GM23338 (cell line): Measurements from ENCODE around the gene KIF5A. TPM values are rescaled to one million over a fixed set of nuclear protein-coding genes. Genes with fewer than 3 reads are reported as not detected.
A peak's percentile ranks its signal among the peaks of the same experiment; 100 is the strongest.

Experiments used
- ATAC-seq: fragments of 200-7000 bp; cut with Tn5 transposase; 3 replicates; pipeline ENCODE4 v1.9.1; 2020
- DNase-seq: peaks from one replicate; pipeline ENCODE4 v3.0.0-alpha.2; 2015; ENCODE audit warnings: low spot score
- H2AFZ ChIP-seq: fragments of 200-600 bp; sonication (generic); 2 replicates; pipeline ENCODE4 v1.8.0; 2016; ENCODE audit warnings: antibody characterized with exemption, mild to moderate bottlenecking, moderate library complexity
- H3F3A ChIP-seq: fragments of 200-600 bp; sonication (generic); replicated peaks from 2 replicates; pipeline ENCODE4 v1.8.0; 2017; ENCODE audit warnings: antibody characterized with exemption, mixed run types, low read depth
- H3K27ac ChIP-seq: fragments of 200-600 bp; sonication (generic); 2 replicates; pipeline ENCODE4 v1.6.1; 2016; ENCODE audit warnings: low read depth
- H3K27me3 ChIP-seq: fragments of 200-600 bp; sonication (generic); 2 replicates; pipeline ENCODE4 v1.8.0; 2016; ENCODE audit warnings: mild to moderate bottlenecking, mixed run types, moderate library complexity; ENCODE audit not compliant: insufficient read depth
- H3K36me3 ChIP-seq: fragments of 200-600 bp; sonication (generic); 2 replicates; pipeline ENCODE4 v1.8.0; 2016; ENCODE audit warnings: mild to moderate bottlenecking; ENCODE audit not compliant: insufficient read depth
- H3K4me1 ChIP-seq: fragments of 200-600 bp; sonication (generic); 2 replicates; pipeline ENCODE4 v1.8.0; 2016; ENCODE audit warnings: mild to moderate bottlenecking, moderate library complexity; ENCODE audit not compliant: insufficient read depth
- H3K4me2 ChIP-seq: fragments of 200-600 bp; sonication (generic); 2 replicates; pipeline ENCODE4 v1.7.1; 2017; ENCODE audit warnings: mixed run types
- H3K4me3 ChIP-seq: fragments of 200-600 bp; sonication (generic); 2 replicates; pipeline ENCODE4 v1.6.1; 2016; ENCODE audit warnings: mixed run types
- H3K79me2 ChIP-seq: fragments of 200-600 bp; sonication (generic); replicated peaks from 2 replicates; pipeline ENCODE4 v1.8.0; 2017; ENCODE audit warnings: mild to moderate bottlenecking; ENCODE audit not compliant: insufficient read depth
- H3K9me2 ChIP-seq: fragments of 200-600 bp; sonication (generic); 2 replicates; pipeline ENCODE4 v1.8.0; 2017; ENCODE audit not compliant: insufficient read depth
- H4K20me1 ChIP-seq: fragments of 200-600 bp; sonication (generic); replicated peaks from 2 replicates; pipeline ENCODE4 v1.8.0; 2017; ENCODE audit warnings: mild to moderate bottlenecking; ENCODE audit not compliant: insufficient read depth
- H3K27ac Mint-ChIP-seq: 2 replicates; pipeline ENCODE4 v1.8.0; 2020; ENCODE audit warnings: inconsistent platforms, mild to moderate bottlenecking, moderate library complexity, mixed read lengths
- H3K27me3 Mint-ChIP-seq: 3 replicates; pipeline ENCODE4 v1.8.0; 2022; ENCODE audit warnings: low read depth, mild to moderate bottlenecking, moderate library complexity, mixed read lengths, inconsistent platforms; ENCODE audit not compliant: insufficient read depth, poor library complexity
- H3K36me3 Mint-ChIP-seq: 3 replicates; pipeline ENCODE4 v1.8.0; 2021; ENCODE audit warnings: low read depth, mild to moderate bottlenecking, inconsistent platforms, moderate library complexity, mixed read lengths
- H3K4me1 Mint-ChIP-seq: 3 replicates; pipeline ENCODE4 v1.8.0; 2020; ENCODE audit warnings: mild to moderate bottlenecking, inconsistent platforms, mixed read lengths
- H3K4me3 Mint-ChIP-seq: 3 replicates; pipeline ENCODE4 v1.8.0; 2021; ENCODE audit warnings: moderate library complexity, mild to moderate bottlenecking, inconsistent platforms, mixed read lengths
- H3K9me3 Mint-ChIP-seq: 3 replicates; pipeline ENCODE4 v1.8.0; 2020; ENCODE audit warnings: moderate library complexity, mild to moderate bottlenecking, inconsistent platforms, mixed read lengths
- CREB1 ChIP-seq: fragments of 250-450 bp; sonication (Bioruptor Pico); IDR thresholded peaks from 2 replicates; pipeline ENCODE4 v1.5.0; 2020; ENCODE audit warnings: low read depth, mild to moderate bottlenecking, moderate library complexity
- EZH2 ChIP-seq: fragments of 200-600 bp; sonication (generic); IDR thresholded peaks from one replicate; pipeline ENCODE4 v1.8.0; 2017; ENCODE audit warnings: antibody characterized with exemption, mild to moderate bottlenecking, low read depth; ENCODE audit not compliant: unreplicated experiment
- EZH2phosphoT487 ChIP-seq: fragments of 200-600 bp; sonication (generic); IDR thresholded peaks from one replicate; pipeline ENCODE4 v1.8.1; 2018; ENCODE audit warnings: antibody characterized with exemption; ENCODE audit not compliant: unreplicated experiment
- JUNB ChIP-seq: IDR thresholded peaks from one replicate; pipeline ENCODE4 v1.6.1; 2016; ENCODE audit warnings: antibody characterized with exemption; ENCODE audit not compliant: unreplicated experiment
- NANOG ChIP-seq: IDR thresholded peaks from 2 replicates; pipeline ENCODE4 v1.6.1; 2016; ENCODE audit warnings: antibody characterized with exemption, borderline replicate concordance
- POLR2AphosphoS5 ChIP-seq: IDR thresholded peaks from 2 replicates; pipeline ENCODE4 v1.6.1; 2016; ENCODE audit warnings: antibody characterized with exemption, low read depth
- STAT1 ChIP-seq: IDR thresholded peaks from one replicate; pipeline ENCODE4 v1.6.1; 2016; ENCODE audit warnings: antibody characterized with exemption; ENCODE audit not compliant: unreplicated experiment
- ZNF114 ChIP-seq: fragments of 250-450 bp; sonication (Bioruptor Pico); IDR thresholded peaks from 2 replicates; pipeline ENCODE4 v1.5.0; 2020; ENCODE audit warnings: mild to moderate bottlenecking, moderate library complexity
- ZNF331 ChIP-seq: fragments of 250-450 bp; sonication (Bioruptor Pico); IDR thresholded peaks from 2 replicates; pipeline ENCODE4 v1.5.0; 2020; ENCODE audit warnings: low read depth, mild to moderate bottlenecking, moderate library complexity
- polyA plus RNA-seq: library from polyadenylated mRNA; unstranded; fragments of >200 nt; fragmentation: Nextera tagmentation; extraction: Ambion mirVana; gene quantifications from 2 replicates; pipeline ENCODE4 v1.2.1, GENCODE V29; 2016
- total RNA-seq: library from RNA; depleted of rRNA; stranded (reverse); fragments of >200 nt; shearing (Covaris generic); gene quantifications from 2 replicates; pipeline ENCODE4 v1.2.3, GENCODE V29; 2014
- TF ChIP-seq, protein P1 (sequence below): IDR thresholded peaks from one replicate; pipeline ENCODE4 v1.6.1; 2018; ENCODE audit warnings: antibody characterized with exemption; ENCODE audit not compliant: unreplicated experiment
- TF ChIP-seq, protein P2 (sequence below): IDR thresholded peaks from 2 replicates; pipeline ENCODE4 v1.6.1; 2016; ENCODE audit warnings: antibody characterized with exemption
- TF ChIP-seq, protein P3 (sequence below): fragments of 250-450 bp; sonication (Bioruptor Pico); IDR thresholded peaks from 2 replicates; pipeline ENCODE4 v1.5.0; 2020; ENCODE audit warnings: mild to moderate bottlenecking, moderate library complexity
- TF ChIP-seq, protein P4 (sequence below), 2 experiments: fragments of 200-600 bp in 1 of 2; sonication (generic) in 1 of 2; conservative IDR thresholded peaks; 2 replicates each; pipeline versions ENCODE4 v1.5.1 to v1.6.1; 2016 to 2017; ENCODE audit warnings: antibody characterized with exemption in 2 of 2, low read depth in 2 of 2, mild to moderate bottlenecking in 2 of 2, moderate library complexity in 1 of 2

Gene KIF5A
- total and polyA plus RNA-seq, 2 experiments from 2014 or later, result 11.1 to 21.3 TPM

DNA sequence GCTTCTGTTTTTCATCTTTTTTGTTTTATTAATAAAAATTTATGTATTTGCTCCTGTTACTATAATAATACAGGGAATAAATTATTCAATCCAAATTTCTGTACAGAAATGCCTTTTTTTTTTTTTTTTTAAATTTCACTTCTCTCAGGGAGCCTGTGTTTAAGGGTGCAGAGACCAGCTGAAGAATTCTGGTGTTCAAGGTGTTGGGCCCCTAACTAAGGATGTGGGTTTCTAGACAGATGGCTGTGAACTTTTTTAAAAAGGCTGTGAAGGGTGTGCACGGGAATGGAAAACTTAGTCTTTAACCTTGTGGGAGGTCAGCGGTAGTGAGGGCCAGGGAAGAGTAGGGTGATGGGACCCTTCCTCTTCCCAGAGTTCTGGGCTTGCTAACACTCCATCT lies 53.5 kb downstream of the KIF5A start:
- Mint-ChIP-seq H3K9me3 (no peaks in the 10 kb centered on the region), H3K4me1 (peaks cover 32% of the 10 kb centered on the region), H3K4me3 (peak overlapping the region; percentile 87), H3K27ac (peak overlapping the region; percentile 88), H3K27me3 (peaks cover 23% of the 10 kb centered on the region), H3K36me3 (peaks cover 33% of the 10 kb centered on the region)
- Histone ChIP-seq H2AFZ (no peak overlapping the region), H3K79me2 (peaks cover 12% of the 10 kb centered on the region), H3K27me3 (0 out of 2 replicates have a peak, but pooled peaks cover 6% of the 10 kb centered on the region), H3K36me3 (peaks cover 16% of the 10 kb centered on the region), H3K4me3 (peak overlapping the region; percentile 93), H3K9me2 (no peaks in the 10 kb centered on the region), H4K20me1 (no peaks in the 10 kb centered on the region; the same call in none of the 2 replicates), H3K4me1 (peaks cover 21% of the 10 kb centered on the region), H3K4me2 (peak overlapping the region; percentile 96), H3F3A (peaks cover 5% of the 10 kb centered on the region; the same call in 1 of the 2 replicates), H3K27ac (peak overlapping the region; percentile 48; the same call in 1 of the 2 replicates)
- TF ChIP-seq, protein P1, sequence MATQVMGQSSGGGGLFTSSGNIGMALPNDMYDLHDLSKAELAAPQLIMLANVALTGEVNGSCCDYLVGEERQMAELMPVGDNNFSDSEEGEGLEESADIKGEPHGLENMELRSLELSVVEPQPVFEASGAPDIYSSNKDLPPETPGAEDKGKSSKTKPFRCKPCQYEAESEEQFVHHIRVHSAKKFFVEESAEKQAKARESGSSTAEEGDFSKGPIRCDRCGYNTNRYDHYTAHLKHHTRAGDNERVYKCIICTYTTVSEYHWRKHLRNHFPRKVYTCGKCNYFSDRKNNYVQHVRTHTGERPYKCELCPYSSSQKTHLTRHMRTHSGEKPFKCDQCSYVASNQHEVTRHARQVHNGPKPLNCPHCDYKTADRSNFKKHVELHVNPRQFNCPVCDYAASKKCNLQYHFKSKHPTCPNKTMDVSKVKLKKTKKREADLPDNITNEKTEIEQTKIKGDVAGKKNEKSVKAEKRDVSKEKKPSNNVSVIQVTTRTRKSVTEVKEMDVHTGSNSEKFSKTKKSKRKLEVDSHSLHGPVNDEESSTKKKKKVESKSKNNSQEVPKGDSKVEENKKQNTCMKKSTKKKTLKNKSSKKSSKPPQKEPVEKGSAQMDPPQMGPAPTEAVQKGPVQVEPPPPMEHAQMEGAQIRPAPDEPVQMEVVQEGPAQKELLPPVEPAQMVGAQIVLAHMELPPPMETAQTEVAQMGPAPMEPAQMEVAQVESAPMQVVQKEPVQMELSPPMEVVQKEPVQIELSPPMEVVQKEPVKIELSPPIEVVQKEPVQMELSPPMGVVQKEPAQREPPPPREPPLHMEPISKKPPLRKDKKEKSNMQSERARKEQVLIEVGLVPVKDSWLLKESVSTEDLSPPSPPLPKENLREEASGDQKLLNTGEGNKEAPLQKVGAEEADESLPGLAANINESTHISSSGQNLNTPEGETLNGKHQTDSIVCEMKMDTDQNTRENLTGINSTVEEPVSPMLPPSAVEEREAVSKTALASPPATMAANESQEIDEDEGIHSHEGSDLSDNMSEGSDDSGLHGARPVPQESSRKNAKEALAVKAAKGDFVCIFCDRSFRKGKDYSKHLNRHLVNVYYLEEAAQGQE, result no peak
- TF ChIP-seq POLR2AphosphoS5 (no peak), ZNF114 (CRISPR knock-in tag) (no peak), NANOG (no peak), CREB1 (CRISPR knock-in tag) (no peak), ZNF331 (CRISPR knock-in tag) (no peak), EZH2phosphoT487 (no peak), JUNB (no peak), EZH2 (no peak), STAT1 (no peak)
- TF ChIP-seq, protein P2, sequence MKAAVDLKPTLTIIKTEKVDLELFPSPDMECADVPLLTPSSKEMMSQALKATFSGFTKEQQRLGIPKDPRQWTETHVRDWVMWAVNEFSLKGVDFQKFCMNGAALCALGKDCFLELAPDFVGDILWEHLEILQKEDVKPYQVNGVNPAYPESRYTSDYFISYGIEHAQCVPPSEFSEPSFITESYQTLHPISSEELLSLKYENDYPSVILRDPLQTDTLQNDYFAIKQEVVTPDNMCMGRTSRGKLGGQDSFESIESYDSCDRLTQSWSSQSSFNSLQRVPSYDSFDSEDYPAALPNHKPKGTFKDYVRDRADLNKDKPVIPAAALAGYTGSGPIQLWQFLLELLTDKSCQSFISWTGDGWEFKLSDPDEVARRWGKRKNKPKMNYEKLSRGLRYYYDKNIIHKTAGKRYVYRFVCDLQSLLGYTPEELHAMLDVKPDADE, result no peak
- TF ChIP-seq, protein P3, sequence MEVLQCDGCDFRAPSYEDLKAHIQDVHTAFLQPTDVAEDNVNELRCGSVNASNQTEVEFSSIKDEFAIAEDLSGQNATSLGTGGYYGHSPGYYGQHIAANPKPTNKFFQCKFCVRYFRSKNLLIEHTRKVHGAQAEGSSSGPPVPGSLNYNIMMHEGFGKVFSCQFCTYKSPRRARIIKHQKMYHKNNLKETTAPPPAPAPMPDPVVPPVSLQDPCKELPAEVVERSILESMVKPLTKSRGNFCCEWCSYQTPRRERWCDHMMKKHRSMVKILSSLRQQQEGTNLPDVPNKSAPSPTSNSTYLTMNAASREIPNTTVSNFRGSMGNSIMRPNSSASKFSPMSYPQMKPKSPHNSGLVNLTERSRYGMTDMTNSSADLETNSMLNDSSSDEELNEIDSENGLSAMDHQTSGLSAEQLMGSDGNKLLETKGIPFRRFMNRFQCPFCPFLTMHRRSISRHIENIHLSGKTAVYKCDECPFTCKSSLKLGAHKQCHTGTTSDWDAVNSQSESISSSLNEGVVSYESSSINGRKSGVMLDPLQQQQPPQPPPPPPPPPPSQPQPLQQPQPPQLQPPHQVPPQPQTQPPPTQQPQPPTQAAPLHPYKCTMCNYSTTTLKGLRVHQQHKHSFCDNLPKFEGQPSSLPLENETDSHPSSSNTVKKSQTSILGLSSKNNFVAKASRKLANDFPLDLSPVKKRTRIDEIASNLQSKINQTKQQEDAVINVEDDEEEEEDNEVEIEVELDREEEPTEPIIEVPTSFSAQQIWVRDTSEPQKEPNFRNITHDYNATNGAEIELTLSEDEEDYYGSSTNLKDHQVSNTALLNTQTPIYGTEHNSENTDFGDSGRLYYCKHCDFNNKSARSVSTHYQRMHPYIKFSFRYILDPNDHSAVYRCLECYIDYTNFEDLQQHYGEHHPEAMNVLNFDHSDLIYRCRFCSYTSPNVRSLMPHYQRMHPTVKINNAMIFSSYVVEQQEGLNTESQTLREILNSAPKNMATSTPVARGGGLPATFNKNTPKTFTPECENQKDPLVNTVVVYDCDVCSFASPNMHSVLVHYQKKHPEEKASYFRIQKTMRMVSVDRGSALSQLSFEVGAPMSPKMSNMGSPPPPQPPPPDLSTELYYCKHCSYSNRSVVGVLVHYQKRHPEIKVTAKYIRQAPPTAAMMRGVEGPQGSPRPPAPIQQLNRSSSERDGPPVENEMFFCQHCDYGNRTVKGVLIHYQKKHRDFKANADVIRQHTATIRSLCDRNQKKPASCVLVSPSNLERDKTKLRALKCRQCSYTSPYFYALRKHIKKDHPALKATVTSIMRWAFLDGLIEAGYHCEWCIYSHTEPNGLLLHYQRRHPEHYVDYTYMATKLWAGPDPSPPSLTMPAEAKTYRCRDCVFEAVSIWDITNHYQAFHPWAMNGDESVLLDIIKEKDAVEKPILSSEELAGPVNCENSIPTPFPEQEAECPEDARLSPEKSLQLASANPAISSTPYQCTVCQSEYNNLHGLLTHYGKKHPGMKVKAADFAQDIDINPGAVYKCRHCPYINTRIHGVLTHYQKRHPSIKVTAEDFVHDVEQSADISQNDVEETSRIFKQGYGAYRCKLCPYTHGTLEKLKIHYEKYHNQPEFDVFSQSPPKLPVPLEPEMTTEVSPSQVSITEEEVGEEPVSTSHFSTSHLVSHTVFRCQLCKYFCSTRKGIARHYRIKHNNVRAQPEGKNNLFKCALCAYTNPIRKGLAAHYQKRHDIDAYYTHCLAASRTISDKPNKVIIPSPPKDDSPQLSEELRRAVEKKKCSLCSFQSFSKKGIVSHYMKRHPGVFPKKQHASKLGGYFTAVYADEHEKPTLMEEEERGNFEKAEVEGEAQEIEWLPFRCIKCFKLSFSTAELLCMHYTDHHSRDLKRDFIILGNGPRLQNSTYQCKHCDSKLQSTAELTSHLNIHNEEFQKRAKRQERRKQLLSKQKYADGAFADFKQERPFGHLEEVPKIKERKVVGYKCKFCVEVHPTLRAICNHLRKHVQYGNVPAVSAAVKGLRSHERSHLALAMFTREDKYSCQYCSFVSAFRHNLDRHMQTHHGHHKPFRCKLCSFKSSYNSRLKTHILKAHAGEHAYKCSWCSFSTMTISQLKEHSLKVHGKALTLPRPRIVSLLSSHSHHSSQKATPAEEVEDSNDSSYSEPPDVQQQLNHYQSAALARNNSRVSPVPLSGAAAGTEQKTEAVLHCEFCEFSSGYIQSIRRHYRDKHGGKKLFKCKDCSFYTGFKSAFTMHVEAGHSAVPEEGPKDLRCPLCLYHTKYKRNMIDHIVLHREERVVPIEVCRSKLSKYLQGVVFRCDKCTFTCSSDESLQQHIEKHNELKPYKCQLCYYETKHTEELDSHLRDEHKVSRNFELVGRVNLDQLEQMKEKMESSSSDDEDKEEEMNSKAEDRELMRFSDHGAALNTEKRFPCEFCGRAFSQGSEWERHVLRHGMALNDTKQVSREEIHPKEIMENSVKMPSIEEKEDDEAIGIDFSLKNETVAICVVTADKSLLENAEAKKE (CRISPR knock-in tag), result no peak
- TF ChIP-seq, protein P4, sequence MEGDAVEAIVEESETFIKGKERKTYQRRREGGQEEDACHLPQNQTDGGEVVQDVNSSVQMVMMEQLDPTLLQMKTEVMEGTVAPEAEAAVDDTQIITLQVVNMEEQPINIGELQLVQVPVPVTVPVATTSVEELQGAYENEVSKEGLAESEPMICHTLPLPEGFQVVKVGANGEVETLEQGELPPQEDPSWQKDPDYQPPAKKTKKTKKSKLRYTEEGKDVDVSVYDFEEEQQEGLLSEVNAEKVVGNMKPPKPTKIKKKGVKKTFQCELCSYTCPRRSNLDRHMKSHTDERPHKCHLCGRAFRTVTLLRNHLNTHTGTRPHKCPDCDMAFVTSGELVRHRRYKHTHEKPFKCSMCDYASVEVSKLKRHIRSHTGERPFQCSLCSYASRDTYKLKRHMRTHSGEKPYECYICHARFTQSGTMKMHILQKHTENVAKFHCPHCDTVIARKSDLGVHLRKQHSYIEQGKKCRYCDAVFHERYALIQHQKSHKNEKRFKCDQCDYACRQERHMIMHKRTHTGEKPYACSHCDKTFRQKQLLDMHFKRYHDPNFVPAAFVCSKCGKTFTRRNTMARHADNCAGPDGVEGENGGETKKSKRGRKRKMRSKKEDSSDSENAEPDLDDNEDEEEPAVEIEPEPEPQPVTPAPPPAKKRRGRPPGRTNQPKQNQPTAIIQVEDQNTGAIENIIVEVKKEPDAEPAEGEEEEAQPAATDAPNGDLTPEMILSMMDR (conservative IDR thresholded peaks at IDR 0.05; ENCODE audit: low read depth in 2 of 2), result no peak
- no peak for DNase-seq
- no peak for ATAC-seq
